T-helper 1 cell treated with Interleukin-12 subunit alpha and Interleukin-12 subunit beta and Interleukin-4 antibody, amounts not matched to agents 30 μg/mL and 1 μg/mL, for 36 hours (primary cell): Measurements from ENCODE around the gene RAB30.
A peak's percentile ranks its signal among the peaks of the same experiment; 100 is the strongest.
"Not testable (repeated sequence)": the region's sequence is repeated elsewhere in the genome, so short reads cannot be mapped to it uniquely, and the experiment has no call there.

Experiments
- H3K27ac Mint-ChIP-seq: one replicate; pipeline ENCODE4 v1.8.0; 2021; ENCODE audit warnings: mild to moderate bottlenecking, mixed read lengths
- H3K27me3 Mint-ChIP-seq: one replicate; pipeline ENCODE4 v1.8.0; 2021; ENCODE audit warnings: low read depth, mixed read lengths
- H3K36me3 Mint-ChIP-seq: one replicate; pipeline ENCODE4 v1.8.0; 2021; ENCODE audit warnings: low read depth, mixed read lengths
- H3K4me1 Mint-ChIP-seq: one replicate; pipeline ENCODE4 v1.8.0; 2021; ENCODE audit warnings: low read depth, mixed read lengths
- H3K4me3 Mint-ChIP-seq: one replicate; pipeline ENCODE4 v1.8.0; 2021; ENCODE audit warnings: mild to moderate bottlenecking, moderate library complexity, mixed read lengths
- H3K9me3 Mint-ChIP-seq: one replicate; pipeline ENCODE4 v1.8.0; 2021; ENCODE audit warnings: mixed read lengths

Gene RAB30

GRCh38 chr11:82980947-82981346 is 90.8 kb downstream of the RAB30 start:
- Mint-ChIP-seq H3K4me3 (no peak overlapping the region), H3K4me1 (peaks cover 22% of the 10 kb centered on the region), H3K36me3 (peaks cover 26% of the 10 kb centered on the region), H3K27ac (no peak overlapping the region), H3K27me3 (no peaks in the 10 kb centered on the region), H3K9me3 (peaks cover 3% of the 10 kb centered on the region)

- Mint-ChIP-seq H3K27me3 (no peaks in the 10 kb centered on the region), H3K27ac (no peak overlapping the region), H3K36me3 (peaks cover 24% of the 10 kb centered on the region), H3K4me3 (no peak overlapping the region), H3K9me3 (peaks cover 3% of the 10 kb centered on the region), H3K4me1 (peaks cover 22% of the 10 kb centered on the region)
These were observed 91.4 kb downstream of the RAB30 start for GRCh38 chr11:82980292-82980691.

GRCh38 chr11:82979824-82980223 is 91.9 kb downstream of the RAB30 start:
- Mint-ChIP-seq H3K27me3 (no peaks in the 10 kb centered on the region), H3K27ac (no peak overlapping the region), H3K9me3 (peaks cover 3% of the 10 kb centered on the region), H3K36me3 (peaks cover 23% of the 10 kb centered on the region), H3K4me3 (no peak overlapping the region), H3K4me1 (peaks cover 22% of the 10 kb centered on the region)

- H3K9me3 Mint-ChIP-seq, result peaks cover 3% of the 10 kb centered on the region
- peak overlapping the region; percentile 1 for H3K4me3 Mint-ChIP-seq
- H3K27ac Mint-ChIP-seq, result peak overlapping the region; percentile 53
- H3K36me3 Mint-ChIP-seq, result peaks cover 23% of the 10 kb centered on the region
- H3K4me1 Mint-ChIP-seq, result peaks cover 22% of the 10 kb centered on the region
- H3K27me3 Mint-ChIP-seq, result no peaks in the 10 kb centered on the region
These were observed 93.1 kb downstream of the RAB30 start for GRCh38 chr11:82978422-82979099.

GRCh38 chr11:82976786-82977185 is 94.9 kb downstream of the RAB30 start:
- Mint-ChIP-seq H3K27ac (no peak overlapping the region), H3K36me3 (peaks cover 20% of the 10 kb centered on the region)

GRCh38 chr11:82975882-82976281 is 95.8 kb downstream of the RAB30 start:
- Mint-ChIP-seq H3K27ac (no peak overlapping the region), H3K27me3 (no peaks in the 10 kb centered on the region), H3K4me1 (peaks cover 35% of the 10 kb centered on the region), H3K4me3 (no peak overlapping the region), H3K9me3 (peaks cover 3% of the 10 kb centered on the region), H3K36me3 (peaks cover 16% of the 10 kb centered on the region)

More at GRCh38 chr11:82976786-82977185, 94.9 kb downstream of the RAB30 start:
- no peak overlapping the region for H3K4me3 Mint-ChIP-seq
- no peaks in the 10 kb centered on the region for H3K27me3 Mint-ChIP-seq
- H3K9me3 Mint-ChIP-seq, result peaks cover 3% of the 10 kb centered on the region
- peaks cover 28% of the 10 kb centered on the region for H3K4me1 Mint-ChIP-seq

- Mint-ChIP-seq H3K4me3 (no peak overlapping the region), H3K4me1 (peaks cover 33% of the 10 kb centered on the region), H3K9me3 (peaks cover 3% of the 10 kb centered on the region), H3K27me3 (no peaks in the 10 kb centered on the region), H3K27ac (no peak overlapping the region), H3K36me3 (peaks cover 13% of the 10 kb centered on the region)
These were observed 96.8 kb downstream of the RAB30 start for GRCh38 chr11:82974851-82975250.

GRCh38 chr11:82974135-82974534 is 97.6 kb downstream of the RAB30 start:
- H3K4me1 Mint-ChIP-seq, result peaks cover 29% of the 10 kb centered on the region
- peaks cover 3% of the 10 kb centered on the region for H3K9me3 Mint-ChIP-seq
- H3K4me3 Mint-ChIP-seq, result no peak overlapping the region
- peaks cover 13% of the 10 kb centered on the region for H3K36me3 Mint-ChIP-seq
- no peaks in the 10 kb centered on the region for H3K27me3 Mint-ChIP-seq
- H3K27ac Mint-ChIP-seq, result no peak overlapping the region

GRCh38 chr11:82972103-82972502 is 99.6 kb downstream of the RAB30 start:
- H3K9me3 Mint-ChIP-seq, result peaks cover 3% of the 10 kb centered on the region
- H3K36me3 Mint-ChIP-seq, result peaks cover 4% of the 10 kb centered on the region
- peak overlapping the region; percentile 74 for H3K4me3 Mint-ChIP-seq
- peaks cover 15% of the 10 kb centered on the region for H3K4me1 Mint-ChIP-seq
- H3K27ac Mint-ChIP-seq, result no peak overlapping the region
- no peaks in the 10 kb centered on the region for H3K27me3 Mint-ChIP-seq

GRCh38 chr11:82971519-82971946 is 100.2 kb downstream of the RAB30 start:
- not testable (repeated sequence) for H3K9me3 Mint-ChIP-seq, H3K36me3 Mint-ChIP-seq, H3K27me3 Mint-ChIP-seq
- peaks cover 15% of the 10 kb centered on the region for H3K4me1 Mint-ChIP-seq
- H3K27ac Mint-ChIP-seq, result peak overlapping the region; percentile 71
- H3K4me3 Mint-ChIP-seq, result peak overlapping the region; percentile 74

- not testable (repeated sequence) for H3K9me3 Mint-ChIP-seq, H3K4me3 Mint-ChIP-seq, H3K27me3 Mint-ChIP-seq, H3K36me3 Mint-ChIP-seq, H3K27ac Mint-ChIP-seq
- H3K4me1 Mint-ChIP-seq, result peaks cover 13% of the 10 kb centered on the region
These were observed 101.1 kb downstream of the RAB30 start for GRCh38 chr11:82970507-82971083.

GRCh38 chr11:82969811-82970210 is 101.9 kb downstream of the RAB30 start:
- Mint-ChIP-seq H3K36me3 (peaks cover 4% of the 10 kb centered on the region), H3K27me3 (no peaks in the 10 kb centered on the region), H3K4me1 (peaks cover 13% of the 10 kb centered on the region), H3K4me3 (no peak overlapping the region), H3K27ac (no peak overlapping the region), H3K9me3 (no peaks in the 10 kb centered on the region)

GRCh38 chr11:82967381-82967780 is 104.3 kb downstream of the RAB30 start:
- Mint-ChIP-seq H3K27ac (no peak overlapping the region), H3K27me3 (no peaks in the 10 kb centered on the region), H3K36me3 (peaks cover 7% of the 10 kb centered on the region), H3K4me1 (peaks cover 17% of the 10 kb centered on the region), H3K9me3 (peaks cover 10% of the 10 kb centered on the region), H3K4me3 (no peak overlapping the region)

- not testable (repeated sequence) for H3K4me3 Mint-ChIP-seq, H3K27me3 Mint-ChIP-seq, H3K27ac Mint-ChIP-seq, H3K36me3 Mint-ChIP-seq
- H3K4me1 Mint-ChIP-seq, result peaks cover 33% of the 10 kb centered on the region
- peaks cover 21% of the 10 kb centered on the region for H3K9me3 Mint-ChIP-seq
These were observed 109.7 kb downstream of the RAB30 start for GRCh38 chr11:82962021-82962420.

GRCh38 chr11:82960779-82961143 is 110.9 kb downstream of the RAB30 start:
- H3K4me3 Mint-ChIP-seq, result peak overlapping the region; percentile 65
- peaks cover 23% of the 10 kb centered on the region for H3K9me3 Mint-ChIP-seq
- peaks cover 10% of the 10 kb centered on the region for H3K36me3 Mint-ChIP-seq
- H3K27ac Mint-ChIP-seq, result peak overlapping the region; percentile 80
- no peaks in the 10 kb centered on the region for H3K27me3 Mint-ChIP-seq
- peaks cover 43% of the 10 kb centered on the region for H3K4me1 Mint-ChIP-seq
